ENCODE results near the gene LRRFIP1.
"Not testable (repeated sequence)": the region's sequence is repeated elsewhere in the genome, so short reads cannot be mapped to it uniquely, and the experiment has no call there.

Gene LRRFIP1

DNA sequence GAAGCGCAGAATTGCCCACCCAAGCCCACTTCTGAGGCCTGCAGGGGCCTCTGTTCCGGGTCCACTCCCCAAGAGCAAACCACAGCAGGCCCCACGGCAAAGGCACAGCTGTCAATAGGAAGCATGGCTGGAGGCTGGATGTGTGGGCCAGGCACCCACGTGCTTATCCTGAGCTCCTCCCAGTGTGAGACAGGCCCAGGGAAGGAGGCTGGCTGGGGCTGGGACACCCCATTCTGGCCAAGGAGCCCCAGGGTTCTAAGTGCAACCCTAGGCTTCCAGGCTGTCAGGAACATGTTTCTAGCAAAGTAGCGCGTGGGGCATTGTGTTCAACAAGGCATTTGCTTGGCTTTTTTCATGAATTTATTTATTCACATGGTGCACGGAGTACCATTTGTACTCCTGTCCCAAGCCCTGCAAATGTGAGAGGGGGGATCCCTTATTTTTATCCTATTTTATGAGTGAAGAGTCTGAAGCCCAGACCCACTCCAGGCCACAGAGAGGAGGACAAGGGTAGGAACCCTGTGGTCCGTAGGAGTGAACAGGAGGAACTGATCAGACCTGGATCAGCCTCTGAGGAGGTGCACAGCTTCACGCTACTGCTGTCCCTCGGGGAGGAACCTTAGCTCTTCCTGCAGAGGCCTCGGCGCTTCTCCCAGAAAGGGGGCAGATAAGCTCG, 30.7 kb upstream of the LRRFIP1 start:
- peak in 3 of 4 experiments; percentile 25 to 59 (median 44) for DNase-seq

DNA sequence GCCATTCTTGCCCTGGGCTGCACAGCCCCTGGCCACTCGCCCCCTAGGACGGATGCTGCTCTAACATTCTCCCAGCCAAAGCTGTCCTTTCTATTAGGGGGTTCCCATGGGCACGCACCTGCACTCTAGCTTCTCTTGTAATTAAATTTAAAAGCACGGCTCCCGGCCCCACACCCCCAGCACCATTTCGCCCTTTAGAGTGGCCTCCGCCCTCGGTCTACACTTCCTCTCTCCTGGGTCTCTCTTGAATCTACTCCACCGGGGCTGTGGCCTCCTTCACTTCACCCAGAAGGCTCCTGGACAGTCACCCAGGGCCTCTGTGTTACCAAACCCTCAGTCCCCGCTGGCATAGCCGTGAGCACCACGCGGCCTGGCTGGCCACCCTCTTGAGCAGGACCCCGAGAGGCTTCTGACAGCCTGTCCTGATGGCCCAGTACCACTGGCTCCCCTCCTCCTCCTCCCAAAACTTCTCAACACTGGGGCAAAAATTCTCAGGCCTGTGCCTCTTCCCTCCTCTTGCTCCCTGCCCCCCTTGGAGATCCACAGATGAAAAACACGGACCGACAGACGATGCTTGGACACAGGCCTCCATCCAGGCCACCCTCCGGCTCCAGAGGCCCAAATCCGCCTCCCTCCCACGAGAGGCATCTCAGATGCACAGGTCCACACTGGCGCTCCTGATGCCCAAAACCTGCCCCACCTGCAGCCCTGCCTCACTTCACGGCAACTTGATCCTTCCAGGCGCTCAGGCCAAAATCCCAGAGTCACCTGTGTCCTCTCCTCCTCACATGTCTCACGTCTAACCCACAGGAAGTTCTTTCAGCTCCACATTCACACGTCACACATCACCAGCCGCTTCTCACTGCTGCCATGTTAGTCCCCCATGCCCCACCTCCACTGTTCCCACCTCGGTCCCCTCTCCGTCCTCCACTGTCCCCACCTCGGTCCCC, 29.9 kb upstream of the LRRFIP1 start:
- DNase-seq: peak in 1 of 4 experiments; percentile 13

GRCh38 chr2:237598468-237599208, 28.7 kb upstream of the LRRFIP1 start:
- DNase-seq: no peak

DNA sequence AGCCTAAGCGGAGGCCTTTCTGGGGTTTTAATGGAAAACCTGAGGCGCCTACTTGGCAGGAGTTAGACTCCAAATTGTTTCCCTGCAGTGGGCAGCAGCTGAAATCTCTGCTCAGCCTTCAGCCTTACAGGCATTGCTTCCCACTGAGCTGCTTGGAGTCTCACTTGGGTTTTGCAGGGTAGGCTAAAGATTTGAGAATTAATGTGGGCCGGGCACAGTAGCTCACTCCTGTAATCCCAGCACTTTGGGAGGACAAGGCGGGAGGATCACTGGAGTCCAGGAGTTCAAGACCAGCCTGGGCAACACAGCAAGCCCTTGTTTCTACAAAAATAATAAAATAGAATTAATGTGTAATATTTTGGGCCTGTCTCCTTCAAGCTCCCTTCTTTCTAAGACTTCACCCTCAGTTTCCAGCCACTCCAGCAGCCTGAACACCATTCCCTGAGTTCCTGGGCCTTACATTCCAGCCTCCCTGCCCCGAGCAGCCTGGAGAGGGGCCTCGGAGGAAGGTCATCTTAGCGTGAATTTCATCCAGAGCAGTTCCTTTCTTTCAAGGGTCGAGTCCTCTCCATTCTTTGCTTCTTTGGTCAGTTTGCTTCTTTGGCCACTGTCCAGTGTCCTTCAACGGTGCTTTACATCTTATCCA, 27.8 kb upstream of the LRRFIP1 start:
- DNase-seq: no peak

DNA sequence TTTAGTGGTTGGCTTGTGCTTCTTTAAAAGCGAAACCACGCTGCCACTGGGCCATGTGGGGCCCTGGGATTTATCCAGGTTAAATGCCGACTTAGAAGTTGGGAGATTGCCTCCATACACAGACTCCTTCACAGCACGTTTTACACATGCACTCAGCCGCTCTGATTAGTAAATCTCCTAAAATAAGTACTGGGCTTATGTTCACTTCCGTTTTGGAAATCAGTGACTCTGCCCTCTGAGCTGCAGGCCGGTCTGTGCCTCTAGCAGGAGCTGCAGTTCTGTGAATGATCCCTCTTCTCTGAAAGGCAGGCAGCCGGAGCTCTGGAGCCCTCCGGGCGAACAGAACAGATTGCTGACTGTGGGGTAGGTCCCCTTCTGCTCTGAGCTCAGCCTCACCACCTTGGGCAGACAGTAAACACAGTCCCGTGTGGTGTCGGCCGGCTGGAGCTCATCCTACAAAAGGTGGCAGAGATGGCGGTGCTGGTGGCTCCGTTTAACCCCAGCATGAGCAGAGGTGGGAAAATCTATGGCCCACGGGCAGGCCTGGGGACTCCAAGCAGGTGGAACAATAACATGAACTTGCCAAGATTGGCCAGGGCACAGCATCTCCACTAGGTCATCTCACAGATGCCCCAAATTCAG, 27.1 kb upstream of the LRRFIP1 start:
- peak in 3 of 4 experiments; percentile 28 to 44 (median 34) for DNase-seq

GRCh38 chr2:237601453-237602116, 25.8 kb upstream of the LRRFIP1 start:
- no peak for DNase-seq

DNA sequence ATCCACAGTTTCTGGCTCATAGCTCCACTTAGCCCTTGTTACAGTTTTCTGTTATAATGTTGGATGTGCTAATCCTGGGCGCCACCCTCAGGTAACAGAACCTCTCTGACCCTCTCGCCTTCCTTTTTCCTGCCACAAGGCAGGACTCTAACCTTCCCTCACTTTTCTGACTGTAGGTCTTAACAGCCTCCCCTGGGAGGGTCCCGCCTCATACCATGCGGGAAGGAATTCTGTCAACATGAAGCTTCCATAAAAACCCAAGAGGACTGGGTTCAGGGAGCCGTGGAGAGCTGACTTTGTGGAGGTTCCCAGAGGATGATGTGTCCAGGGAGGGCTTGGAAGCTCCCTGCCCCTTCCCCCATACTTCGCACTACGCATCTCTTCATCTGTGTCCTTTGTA, 25.0 kb upstream of the LRRFIP1 start:
- no peak for DNase-seq

DNA sequence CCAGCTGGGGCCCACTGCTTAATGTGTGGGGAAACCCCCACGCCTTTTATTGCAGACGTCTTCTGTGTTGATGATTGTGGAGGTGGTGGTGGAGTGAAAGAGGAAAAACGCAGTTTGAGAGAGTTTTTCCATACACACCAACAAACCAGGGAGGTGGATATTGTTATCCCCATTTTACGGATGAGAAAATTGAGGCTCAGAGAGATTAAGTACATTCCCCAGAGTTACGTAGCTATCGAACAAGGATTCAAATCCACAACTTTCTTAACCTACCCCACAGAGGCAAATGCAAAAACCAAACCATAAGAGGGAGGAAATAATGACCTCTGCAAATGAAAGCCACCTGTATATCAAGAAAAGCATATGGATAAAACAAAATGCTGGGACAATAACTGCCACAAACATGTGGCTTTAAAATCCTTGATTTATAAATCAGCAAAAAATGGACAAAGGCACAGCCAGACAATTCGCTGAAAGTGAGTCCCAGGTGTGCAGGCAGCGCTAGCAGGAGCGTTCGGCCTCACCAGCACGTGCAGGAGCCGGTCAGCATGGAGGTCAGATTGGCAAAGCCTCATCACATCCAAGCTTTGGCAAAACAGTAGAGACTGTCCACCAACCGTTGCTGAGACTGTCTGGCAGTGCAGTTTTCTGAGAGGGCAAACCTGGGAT, 24.2 kb upstream of the LRRFIP1 start:
- DNase-seq: no peak

DNA sequence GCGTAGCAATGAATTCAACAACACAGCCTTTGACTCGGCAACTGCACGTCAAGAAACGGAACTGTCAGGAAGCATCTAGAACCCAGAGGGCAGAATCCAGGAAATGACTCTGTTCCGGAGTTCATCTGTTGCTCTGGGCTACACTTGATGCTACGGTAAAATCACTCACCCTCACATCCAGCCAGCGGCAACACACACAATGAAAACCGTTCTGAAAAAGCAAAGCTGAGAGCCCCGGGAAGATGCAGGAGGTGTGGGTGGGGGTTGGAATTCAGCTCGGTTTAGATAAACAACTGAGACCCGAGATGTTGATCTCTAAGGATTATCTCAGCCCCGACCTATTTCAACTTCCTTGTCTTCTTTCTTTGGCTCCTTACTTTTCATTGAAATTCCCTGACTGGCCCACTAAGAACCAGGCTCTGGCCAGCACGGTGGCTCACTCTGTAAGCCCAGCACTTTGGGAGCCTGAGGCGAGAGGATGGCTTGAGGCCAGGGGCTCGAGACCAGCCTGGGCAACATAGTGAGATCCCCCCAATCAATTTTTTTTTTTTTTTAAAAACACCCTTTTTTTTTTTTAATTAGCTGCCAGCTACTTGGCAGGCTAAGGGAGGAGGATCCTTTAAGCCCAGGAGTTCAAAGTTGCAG, 23.5 kb upstream of the LRRFIP1 start:
- DNase-seq: peak; percentile 74 to 85 (median 79)

- DNase-seq: no peak
These were observed 23.0 kb upstream of the LRRFIP1 start for GRCh38 chr2:237604391-237604790.

- peak in 1 of 4 experiments; percentile 41 for DNase-seq
These were observed 22.4 kb upstream of the LRRFIP1 start for GRCh38 chr2:237604960-237605359.

DNA sequence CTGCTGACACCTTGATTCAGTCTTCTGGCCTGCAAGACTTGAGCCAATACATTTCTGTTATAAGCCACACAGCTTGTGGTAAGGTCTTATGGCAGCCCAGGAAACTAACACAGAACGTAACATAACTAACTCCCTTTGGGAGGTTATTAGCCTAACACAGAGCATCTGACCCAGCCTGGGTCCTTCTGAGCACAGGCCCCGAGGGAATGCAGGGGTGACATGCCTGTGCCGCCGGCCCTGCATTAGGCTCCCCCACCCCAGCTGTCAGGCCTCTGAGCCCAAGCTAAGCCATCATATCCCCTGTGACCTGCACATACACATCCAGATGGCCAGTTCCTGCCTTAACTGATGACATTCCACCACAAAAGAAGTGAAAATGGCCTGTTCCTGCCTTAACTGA, 20.9 kb upstream of the LRRFIP1 start:
- not testable (repeated sequence) for DNase-seq

DNA sequence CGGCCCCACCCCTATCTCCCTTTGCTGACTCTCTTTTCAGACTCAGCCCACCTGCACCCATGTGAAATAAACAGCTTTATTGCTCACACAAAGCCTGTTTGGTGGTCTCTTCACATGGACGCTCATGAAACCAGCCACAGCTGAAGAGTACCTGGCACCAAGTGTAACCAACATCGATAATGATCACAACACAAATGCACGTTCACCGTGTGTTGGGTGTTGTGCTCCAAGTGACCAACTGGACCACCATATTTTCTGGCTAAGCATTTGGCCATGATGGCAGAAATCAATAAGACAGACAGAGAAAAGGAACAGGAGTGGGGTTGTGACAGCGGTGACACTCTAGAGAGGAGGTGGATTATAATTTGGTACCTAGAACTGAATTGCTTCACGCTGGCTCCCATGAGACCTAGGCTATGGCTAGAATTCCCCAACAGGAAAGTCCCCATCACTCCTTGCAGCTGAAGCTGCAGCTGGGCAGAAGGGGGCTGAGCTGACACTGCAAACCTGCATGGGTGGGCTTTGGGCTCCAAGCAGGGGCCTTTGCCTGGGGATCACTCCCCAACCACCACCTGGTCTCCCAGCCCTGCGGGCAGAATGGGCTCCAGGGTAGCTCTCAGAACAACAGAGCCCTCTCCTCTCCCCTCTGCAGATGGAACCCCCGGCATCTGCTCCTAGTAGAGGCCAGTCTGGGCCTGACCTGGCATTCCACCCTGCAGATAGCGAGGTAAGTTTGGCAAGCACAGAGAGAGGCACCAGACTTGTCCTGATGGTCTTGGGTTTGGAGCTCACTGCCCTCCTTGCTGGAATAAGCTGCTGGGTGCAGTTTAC, 14.6 kb upstream of the LRRFIP1 start:
- no peak for DNase-seq

GRCh38 chr2:237613679-237614078, 13.7 kb upstream of the LRRFIP1 start:
- no peak for DNase-seq

DNA sequence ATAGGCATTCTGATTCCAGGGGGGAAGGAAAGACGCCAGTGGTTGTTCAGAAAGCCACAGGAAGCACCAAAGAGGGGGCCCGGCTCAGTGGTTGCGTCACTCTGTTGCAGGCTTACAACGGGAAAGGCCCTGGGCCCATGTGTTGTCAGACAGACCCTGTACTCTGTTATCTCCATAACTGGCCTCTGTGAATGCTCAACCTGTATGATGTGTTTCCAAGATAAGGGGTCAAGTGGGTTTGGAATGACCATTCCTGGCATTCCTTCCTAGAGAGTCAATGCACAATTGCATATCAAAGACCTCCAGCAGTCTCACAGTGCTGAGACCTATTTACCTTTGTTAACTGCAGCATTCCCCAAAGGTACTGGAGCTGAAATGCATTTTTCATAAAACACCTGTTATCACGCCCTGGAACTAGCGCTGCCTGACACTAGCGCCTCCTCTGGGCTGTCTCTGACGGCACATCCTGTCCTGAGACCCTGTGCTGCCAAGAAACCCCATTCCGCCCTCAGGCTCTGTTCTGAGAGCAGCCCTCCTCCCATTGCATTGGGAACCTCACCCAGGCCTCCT, 13.2 kb upstream of the LRRFIP1 start:
- peak in 1 of 4 experiments; percentile 51 for DNase-seq

DNA sequence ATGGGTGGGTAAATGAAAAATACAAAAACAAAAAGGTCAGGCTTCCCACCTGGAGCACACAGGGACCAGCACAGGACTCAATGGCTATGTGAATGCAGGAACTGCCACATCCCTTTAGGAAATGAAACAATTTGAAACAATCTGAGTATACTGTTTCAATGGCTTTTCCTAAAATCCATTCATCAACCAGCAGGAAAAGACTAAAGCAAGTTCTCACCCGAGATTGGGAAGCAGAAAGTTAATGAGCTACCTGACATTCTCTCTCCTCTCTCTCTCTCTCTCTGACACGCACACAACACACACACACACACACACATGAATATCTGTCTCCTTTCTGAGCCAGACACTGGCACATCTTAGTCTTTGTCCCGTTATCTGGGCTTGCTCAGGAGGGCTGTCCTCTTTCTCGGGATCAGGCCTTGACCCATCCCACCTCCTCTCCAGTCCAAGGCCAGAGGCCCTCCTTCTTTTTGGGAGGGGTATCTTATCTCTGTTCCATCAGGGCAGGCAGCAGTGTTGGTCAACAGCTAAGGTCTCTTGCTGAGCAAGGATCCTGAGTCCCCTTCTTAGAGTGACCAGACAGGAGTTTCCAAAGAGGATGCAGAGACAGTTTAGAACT, 11.6 kb upstream of the LRRFIP1 start:
- no peak for DNase-seq

DNA sequence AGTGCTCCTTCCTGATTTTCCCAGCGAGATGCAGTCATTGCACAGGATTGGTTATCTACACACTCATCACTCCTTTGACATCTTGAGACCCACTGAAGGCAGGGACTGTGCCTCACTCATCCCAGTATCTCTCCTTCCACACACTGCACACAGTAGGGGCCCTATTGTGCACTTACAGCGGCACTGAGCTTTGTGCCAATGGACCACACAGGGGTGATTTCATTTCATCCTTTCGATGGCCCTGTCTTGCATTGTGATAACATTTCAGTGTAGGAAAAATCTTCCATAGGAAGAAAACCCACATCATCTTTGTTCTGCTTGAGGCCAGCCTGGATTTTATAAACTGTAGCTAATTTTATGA, 11.0 kb upstream of the LRRFIP1 start:
- DNase-seq: no peak

GRCh38 chr2:237616734-237617586, 10.4 kb upstream of the LRRFIP1 start:
- no peak for DNase-seq

Data from suppressor macrophage (primary cell).